Esophagus squamous epithelium (tissue), 5 donors: ENCODE results near the gene AHNAK. TPM values are rescaled to one million over a fixed set of nuclear protein-coding genes. Genes with fewer than 3 reads are reported as not detected.
"Not testable (repeated sequence)": the region's sequence is repeated elsewhere in the genome, so short reads cannot be mapped to it uniquely, and the experiment has no call there.

ENCODE experiments used
- DNase-seq: peaks from one replicate; lab custom pipeline; 2025; lab: John Stamatoyannopoulos, UW
- H3K27ac ChIP-seq, 4 donors: fragments of 200-600 bp; sonication (generic); one replicate each; pipeline ENCODE4 v1.5.1; 2016 to 2019; ENCODE audit warnings: mild to moderate bottlenecking in 1 of 4
- H3K27me3 ChIP-seq, 4 donors: fragments of 200-600 bp; sonication (generic); 1 replicate in 3 of 4; 2 replicates in 1 of 4; pipeline versions ENCODE4 v1.5.1 to v1.6.0; 2017 to 2021; ENCODE audit warnings: antibody characterized with exemption in 1 of 4
- H3K36me3 ChIP-seq, 3 donors: fragments of 200-600 bp; sonication (generic); one replicate each; pipeline ENCODE4 v1.5.1; 2016 to 2019
- H3K4me1 ChIP-seq, 3 donors: fragments of 200-600 bp; sonication (generic); one replicate each; pipeline ENCODE4 v1.5.1; 2017 to 2019
- H3K4me3 ChIP-seq, 4 donors: fragments of 200-600 bp; sonication (generic); 1 replicate in 3 of 4; 2 replicates in 1 of 4; pipeline ENCODE4 v1.5.1; 2016 to 2019; ENCODE audit warnings: mild to moderate bottlenecking in 2 of 4, moderate library complexity in 1 of 4
- H3K9me3 ChIP-seq, 3 donors: fragments of 200-600 bp; sonication (generic); one replicate each; pipeline ENCODE4 v1.5.1; 2016 to 2019
- POLR2A ChIP-seq, 4 donors: fragments of 450-650 bp; IDR thresholded peaks; one replicate each; pipeline ENCODE4 v1.6.1; 2017; ENCODE audit warnings: antibody characterized with exemption in 4 of 4, mild to moderate bottlenecking in 4 of 4, moderate library complexity in 3 of 4
- WGBS, 2 donors: methylation state at CpG; one replicate each; pipeline ENCODE4 v1.1.5; 2018; 5-methylcytosine and 5-hydroxymethylcytosine counted together
- intact Hi-C: fragments of 100-400 bp; cut with DNase I; formaldehyde crosslinking; loops from one replicate; pipeline ENCODE4 v1.15.0; 2022
- total RNA-seq, 4 donors: library from RNA; depleted of rRNA; stranded (reverse); fragments of >200 nt; gene quantifications; one replicate each; pipeline ENCODE4 v1.1.0, GENCODE V29; 2016
- TF ChIP-seq, protein P1 (sequence below), 6 experiments: fragments of 450-650 bp in 4 of 6; fragments of 200-600 bp in 2 of 6; sonication (generic) in 2 of 6; IDR thresholded peaks; one replicate each; pipeline ENCODE4 v1.5.1; 2016 to 2019; ENCODE audit warnings: antibody characterized with exemption in 6 of 6, mild to moderate bottlenecking in 4 of 6, moderate library complexity in 4 of 6
- donor health status: DM: yes; HTN: yes; CAD: no.

AHNAK gene
- total RNA-seq, 4 donors from 2014 or later, result 695 to 1,250 (median 954) TPM

DNA sequence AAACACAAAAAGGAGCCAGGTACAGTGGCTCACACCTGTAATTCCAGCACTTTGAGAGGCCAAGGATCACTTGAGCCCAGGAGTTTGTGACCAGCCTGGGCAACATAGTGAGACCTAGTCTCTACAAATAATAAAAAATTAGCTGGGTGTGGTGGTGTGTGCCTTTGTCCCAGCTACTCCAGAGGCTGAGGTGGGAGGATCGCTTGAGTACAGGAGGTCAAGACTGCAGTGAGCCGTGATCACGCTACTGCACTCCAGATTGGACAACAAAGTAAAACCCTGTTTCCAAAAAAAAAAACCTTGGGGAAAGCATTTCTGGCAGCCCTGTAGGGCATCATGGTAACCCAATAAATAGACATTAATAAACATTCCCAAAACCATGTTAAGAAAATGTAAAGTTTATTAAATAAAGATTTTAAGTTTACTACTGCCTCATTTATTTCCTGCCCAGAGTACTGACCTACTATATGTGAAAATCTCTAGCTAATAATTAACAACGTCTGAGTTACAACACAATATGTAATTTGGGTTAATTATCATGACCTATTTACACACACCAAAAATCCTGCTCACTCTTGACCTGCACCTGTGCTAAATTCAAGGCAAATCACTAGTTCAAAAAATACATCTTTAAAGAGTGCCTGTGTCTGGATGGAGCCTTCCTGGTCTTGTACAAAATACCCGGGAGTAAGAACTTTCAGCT is 18.6 kb upstream of the AHNAK start:
- DNase-seq, result no peak
- WGBS, 2 donors, result 64 to 72% methylated on average over 5 of the region's 5 CpGs
- Histone ChIP-seq H3K27me3 (no peaks in the 10 kb centered on the region), H3K27ac (no peak overlapping the region), H3K4me3 (no peak overlapping the region), H3K9me3 (no peaks in the 10 kb centered on the region), H3K36me3 (peaks cover 10 to 89% (median 44%) of the 10 kb centered on the region in 3 donors), H3K4me1 (peaks cover 9 to 54% (median 17%) of the 10 kb centered on the region in 3 donors)
- intact Hi-C loops, result no loop called here
- TF ChIP-seq POLR2A (IDR thresholded peaks at IDR 0.05), result no peak
- TF ChIP-seq, protein P1, sequence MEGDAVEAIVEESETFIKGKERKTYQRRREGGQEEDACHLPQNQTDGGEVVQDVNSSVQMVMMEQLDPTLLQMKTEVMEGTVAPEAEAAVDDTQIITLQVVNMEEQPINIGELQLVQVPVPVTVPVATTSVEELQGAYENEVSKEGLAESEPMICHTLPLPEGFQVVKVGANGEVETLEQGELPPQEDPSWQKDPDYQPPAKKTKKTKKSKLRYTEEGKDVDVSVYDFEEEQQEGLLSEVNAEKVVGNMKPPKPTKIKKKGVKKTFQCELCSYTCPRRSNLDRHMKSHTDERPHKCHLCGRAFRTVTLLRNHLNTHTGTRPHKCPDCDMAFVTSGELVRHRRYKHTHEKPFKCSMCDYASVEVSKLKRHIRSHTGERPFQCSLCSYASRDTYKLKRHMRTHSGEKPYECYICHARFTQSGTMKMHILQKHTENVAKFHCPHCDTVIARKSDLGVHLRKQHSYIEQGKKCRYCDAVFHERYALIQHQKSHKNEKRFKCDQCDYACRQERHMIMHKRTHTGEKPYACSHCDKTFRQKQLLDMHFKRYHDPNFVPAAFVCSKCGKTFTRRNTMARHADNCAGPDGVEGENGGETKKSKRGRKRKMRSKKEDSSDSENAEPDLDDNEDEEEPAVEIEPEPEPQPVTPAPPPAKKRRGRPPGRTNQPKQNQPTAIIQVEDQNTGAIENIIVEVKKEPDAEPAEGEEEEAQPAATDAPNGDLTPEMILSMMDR (IDR thresholded peaks at IDR 0.05), result no peak

DNA sequence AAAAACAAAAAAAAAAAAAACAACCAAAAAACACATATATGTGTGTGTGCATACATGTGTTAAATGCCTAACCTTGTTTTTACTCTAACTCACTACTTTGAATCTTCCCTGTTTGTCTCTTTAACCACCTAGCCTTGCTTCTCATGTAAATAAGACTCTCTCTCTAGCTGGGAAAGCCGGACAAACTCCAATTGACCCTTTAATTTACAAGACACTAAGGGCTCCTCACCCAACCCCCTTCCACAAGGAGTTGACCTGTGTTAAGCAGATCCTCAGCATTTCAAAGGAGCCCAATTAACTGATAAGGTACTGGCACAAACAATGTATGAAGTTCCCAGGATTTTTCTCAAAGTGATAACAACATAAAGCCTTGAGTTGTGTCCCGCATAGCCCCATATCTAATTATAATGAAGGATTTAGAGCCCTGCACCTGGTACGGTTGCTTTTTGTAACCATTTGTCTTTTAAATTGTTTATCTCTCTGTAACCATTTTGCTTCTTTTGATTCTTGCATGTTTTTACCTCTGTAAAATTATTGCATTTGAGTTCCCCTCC is 15.1 kb upstream of the AHNAK start:
- H3K27me3 ChIP-seq, intact Hi-C loops, H3K4me3 ChIP-seq, H3K9me3 ChIP-seq, DNase-seq: not testable (repeated sequence)
- Histone ChIP-seq H3K4me1 (peaks cover 24 to 76% (median 50%) of the 10 kb centered on the region in 3 donors), H3K36me3 (peaks cover 21 to 82% (median 25%) of the 10 kb centered on the region in 3 donors), H3K27ac (peak overlapping the region; percentile 58 to 95 (median 90))
- WGBS, 2 donors, result 69% methylated on average over 3 of the region's 3 CpGs

DNA sequence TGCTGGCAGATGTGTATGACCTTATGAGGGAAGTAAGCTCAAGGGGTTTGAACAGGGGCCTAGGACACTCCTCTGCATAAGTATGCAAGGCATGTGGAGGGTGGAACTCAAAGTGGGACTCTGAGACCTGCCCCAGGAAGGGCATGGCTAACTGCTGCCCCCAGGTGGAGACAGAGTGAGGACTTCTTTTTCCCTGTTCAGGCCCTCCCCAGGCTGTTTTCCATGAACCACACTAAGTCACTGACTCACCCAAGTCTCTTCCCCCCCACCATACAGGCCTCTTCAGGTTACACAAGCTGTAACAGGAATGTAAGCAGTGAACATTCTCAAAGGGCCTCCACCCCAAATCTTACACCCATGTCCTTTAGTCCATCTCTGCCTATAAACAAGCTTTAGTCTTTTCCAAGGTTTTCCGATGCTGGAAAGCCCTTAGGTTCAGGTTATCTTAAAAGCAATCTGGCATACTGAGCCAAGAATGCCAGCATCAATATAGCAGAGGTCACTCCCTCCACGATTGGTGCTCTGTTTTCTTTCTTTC is 14.0 kb upstream of the AHNAK start:
- Histone ChIP-seq H3K27me3 (no peaks in the 10 kb centered on the region), H3K4me3 (peak overlapping the region in 2 of 4 donors; percentile 1 to 36), H3K36me3 (peaks cover 19 to 71% (median 21%) of the 10 kb centered on the region in 3 donors), H3K4me1 (peaks cover 35 to 78% (median 61%) of the 10 kb centered on the region in 3 donors), H3K27ac (peak overlapping the region; percentile 86 to 95 (median 94)), H3K9me3 (no peaks in the 10 kb centered on the region)
- intact Hi-C loops, result no loop called here
- TF ChIP-seq, protein P1 (IDR thresholded peaks at IDR 0.05), result peak; percentile 73 to 94 (median 89)
- TF ChIP-seq POLR2A (IDR thresholded peaks at IDR 0.05), result no peak
- WGBS, 2 donors, result 23 to 24% methylated on average over 2 of the region's 2 CpGs
- DNase-seq, result no peak

DNA sequence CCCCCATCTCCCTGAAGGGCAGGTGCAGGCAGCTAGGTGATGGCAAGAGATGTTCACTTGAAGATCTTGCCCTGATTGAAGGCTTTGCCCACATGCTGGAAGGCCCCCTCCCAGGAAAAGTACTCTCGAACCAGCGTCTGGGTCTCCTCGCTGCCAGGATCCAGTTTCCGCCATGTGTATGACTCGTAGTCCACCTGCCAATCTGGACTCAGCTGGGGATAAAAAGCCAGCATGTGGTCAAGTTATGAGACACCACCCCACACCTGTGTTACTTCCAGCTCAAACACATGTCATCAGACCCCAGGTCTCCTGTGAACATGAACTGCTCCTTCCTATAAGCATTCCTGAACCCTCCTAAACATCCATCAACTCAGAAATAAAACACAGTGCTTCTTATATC is 13.0 kb upstream of the AHNAK start:
- Histone ChIP-seq H3K4me1 (peaks cover 45 to 88% (median 71%) of the 10 kb centered on the region in 3 donors), H3K36me3 (peaks cover 14 to 61% (median 21%) of the 10 kb centered on the region in 3 donors), H3K27ac (peak overlapping the region; percentile 86 to 95 (median 94))
- DNase-seq, H3K4me3 ChIP-seq, H3K9me3 ChIP-seq, H3K27me3 ChIP-seq: not testable (repeated sequence)
- intact Hi-C loops, result loop anchor here (5.0 kb wide), 1 partner anchor 162 kb away; no protein-coding TSS in a partner anchor
- 49 to 61% methylated on average over 2 to 3 of the region's 5 CpGs for WGBS, 2 donors

DNA sequence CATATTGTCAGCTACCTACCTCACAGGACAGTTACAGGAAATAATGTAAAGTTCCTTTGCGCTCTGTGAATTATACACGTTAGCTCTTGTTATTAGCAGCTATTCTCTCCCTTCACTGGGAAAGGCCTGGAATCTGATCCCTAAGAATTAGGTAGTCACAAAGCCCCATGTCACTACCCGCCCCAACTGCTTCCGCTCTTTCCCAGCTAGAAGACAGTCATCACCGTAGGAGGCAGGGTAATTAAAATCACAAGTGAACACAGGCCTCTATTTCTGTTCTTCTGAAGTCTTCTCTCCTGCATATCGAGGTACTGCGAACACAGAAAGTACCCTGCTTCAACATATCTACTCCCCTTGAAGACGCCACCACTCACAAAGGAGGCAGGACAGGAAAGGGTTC is 12.6 kb upstream of the AHNAK start:
- TF ChIP-seq, protein P1 (IDR thresholded peaks at IDR 0.05), result no peak
- no peak for TF ChIP-seq POLR2A (IDR thresholded peaks at IDR 0.05)
- Histone ChIP-seq H3K36me3 (peaks cover 14 to 56% (median 21%) of the 10 kb centered on the region in 3 donors), H3K4me3 (no peak overlapping the region), H3K27ac (peak overlapping the region; percentile 86 to 95 (median 94)), H3K27me3 (no peaks in the 10 kb centered on the region), H3K4me1 (peaks cover 49 to 93% (median 75%) of the 10 kb centered on the region in 3 donors), H3K9me3 (no peaks in the 10 kb centered on the region)
- intact Hi-C loops, result loop anchor here (5.0 kb wide), 1 partner anchor 162 kb away; no protein-coding TSS in a partner anchor
- no peak for DNase-seq
- 55 to 56% methylated on average over 7 to 8 of the region's 8 CpGs for WGBS, 2 donors

DNA sequence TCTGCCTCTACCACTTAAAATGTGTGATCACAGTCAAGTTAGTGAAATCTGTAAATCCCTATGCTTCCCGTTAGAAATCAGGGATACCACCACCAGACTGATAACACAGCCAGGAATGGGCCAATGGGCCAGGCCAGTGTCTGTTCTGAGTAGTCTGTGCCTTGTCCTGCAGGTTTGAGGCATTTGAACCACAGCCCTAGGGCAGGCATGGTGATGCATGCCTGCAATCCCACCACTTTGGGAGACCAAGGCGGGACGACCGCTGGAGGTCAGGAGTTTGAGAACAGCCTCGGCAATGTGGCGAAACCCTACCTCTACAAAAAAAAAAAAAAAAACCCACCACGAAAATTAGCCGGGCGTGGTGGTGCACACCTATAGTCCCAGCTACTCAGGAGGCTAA is 12.1 kb upstream of the AHNAK start:
- H3K9me3 ChIP-seq, result no peaks in the 10 kb centered on the region
- H3K27ac ChIP-seq, result peak overlapping the region; percentile 37 to 95 (median 92)
- H3K4me1 ChIP-seq, result peaks cover 55 to 98% (median 80%) of the 10 kb centered on the region in 3 donors
- H3K36me3 ChIP-seq, result peaks cover 10 to 51% (median 21%) of the 10 kb centered on the region in 3 donors
- no peak overlapping the region for H3K4me3 ChIP-seq
- intact Hi-C loops, result loop anchor here (5.0 kb wide), 1 partner anchor 161 kb away; no protein-coding TSS in a partner anchor
- H3K27me3 ChIP-seq, result no peaks in the 10 kb centered on the region
- no peak for DNase-seq
- WGBS, 2 donors, result 49 to 67% methylated on average over 6 of the region's 9 CpGs
- TF ChIP-seq, protein P1 (IDR thresholded peaks at IDR 0.05), result no peak
- TF ChIP-seq POLR2A (IDR thresholded peaks at IDR 0.05), result no peak
